ENCODE results near the gene FMNL2. TPM values are rescaled to one million over a fixed set of nuclear protein-coding genes. Genes with fewer than 3 reads are reported as not detected.

Gene FMNL2
- total and polyA plus RNA-seq, 8 donors = 7.8 to 100.0 (median 36.5) TPM

GRCh38 chr2:152406119-152406835, 71.3 kb downstream of the FMNL2 start:
- no peak overlapping the region for H3K4me3 ChIP-seq
- 23 to 70% (median 40%) methylated on average over 2 of the region's 2 CpGs for WGBS, 5 donors
- peaks cover 50 to 83% (median 67%) of the 10 kb centered on the region in 4 donors for H3K4me1 ChIP-seq
- no peaks in the 10 kb centered on the region for H3K9me3 ChIP-seq
- intact Hi-C loops (cut with DNase I; ENCODE audit: low total_unique reads) = no loop called here
- DNase-seq = no peak
- H3K36me3 ChIP-seq = no peaks in the 10 kb centered on the region
- TF ChIP-seq EP300 (IDR thresholded peaks at IDR 0.05) (no peak), POLR2A (IDR thresholded peaks at IDR 0.05) (no peak), POLR2AphosphoS5 (IDR thresholded peaks at IDR 0.05) (no peak), CTCF (IDR thresholded peaks at IDR 0.05) (no peak)
- H3K27me3 ChIP-seq = no peaks in the 10 kb centered on the region
- H3K27ac ChIP-seq = peak overlapping the region in 4 of 5 donors; percentile 78 to 92 (median 80)

DNA sequence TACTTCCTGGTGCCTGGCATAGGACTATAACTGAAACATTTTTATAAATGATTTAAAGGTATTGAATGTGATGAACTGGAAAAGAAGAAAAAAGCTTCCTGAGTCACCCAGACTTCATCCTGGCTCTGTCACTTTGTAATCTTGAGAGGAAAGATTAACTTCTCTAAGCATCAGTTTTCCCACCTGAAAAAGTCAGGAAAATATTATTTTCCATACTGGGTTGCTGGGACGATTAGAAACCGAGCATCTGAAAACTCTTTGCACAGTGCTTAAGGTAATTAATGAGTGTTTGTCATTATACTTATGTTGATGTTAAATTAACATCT, 71.8 kb downstream of the FMNL2 start:
- WGBS, 5 donors = 64 to 81% (median 68%) methylated on average over 2 of the region's 2 CpGs
- DNase-seq = no peak
- TF ChIP-seq CTCF (IDR thresholded peaks at IDR 0.05) = no peak
- no peak for TF ChIP-seq POLR2AphosphoS5 (IDR thresholded peaks at IDR 0.05)
- no peak for TF ChIP-seq POLR2A (IDR thresholded peaks at IDR 0.05)
- no peak for TF ChIP-seq EP300 (IDR thresholded peaks at IDR 0.05)
- Histone ChIP-seq H3K4me1 (peaks cover 50 to 88% (median 66%) of the 10 kb centered on the region in 4 donors), H3K36me3 (no peaks in the 10 kb centered on the region), H3K4me3 (no peak overlapping the region), H3K27me3 (no peaks in the 10 kb centered on the region), H3K9me3 (no peaks in the 10 kb centered on the region), H3K27ac (peak overlapping the region in 4 of 5 donors; percentile 29 to 92 (median 80))
- intact Hi-C loops (cut with DNase I; ENCODE audit: low total_unique reads) = no loop called here

DNA sequence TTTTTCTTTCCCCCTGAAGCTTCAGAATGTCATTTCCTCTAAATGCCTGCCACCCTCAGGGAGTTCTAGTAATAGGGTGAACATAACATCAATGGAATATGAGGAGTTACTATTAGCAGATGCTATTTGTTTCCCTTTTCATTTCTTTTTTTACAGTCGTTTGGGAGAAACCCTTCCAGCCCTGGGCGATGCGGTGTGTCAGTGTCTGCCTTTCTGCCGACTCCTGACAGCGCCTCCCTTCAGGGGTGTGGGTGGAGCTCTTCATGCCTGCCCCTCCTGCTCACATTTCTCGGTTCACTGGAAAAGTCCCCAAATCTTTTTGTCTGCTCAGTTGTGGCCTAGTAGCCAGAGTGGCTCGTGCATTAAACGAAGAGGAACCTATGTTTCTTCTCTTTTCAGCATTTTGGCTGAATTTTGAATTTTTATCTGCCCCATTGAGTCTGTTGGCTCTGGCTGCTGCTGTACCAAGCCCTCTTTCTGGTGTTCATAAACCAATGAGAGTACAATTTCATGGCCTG, 72.3 kb downstream of the FMNL2 start:
- Histone ChIP-seq H3K36me3 (no peaks in the 10 kb centered on the region), H3K9me3 (no peaks in the 10 kb centered on the region), H3K27me3 (no peaks in the 10 kb centered on the region), H3K4me3 (peak overlapping the region in 2 of 4 donors; percentile 6 to 10), H3K27ac (peak overlapping the region in 4 of 5 donors; percentile 29 to 92 (median 80)), H3K4me1 (peaks cover 49 to 87% (median 62%) of the 10 kb centered on the region in 4 donors)
- DNase-seq = peak in 1 of 2 donors; percentile 62
- 33 to 53% (median 50%) methylated on average over 8 of the region's 8 CpGs for WGBS, 5 donors
- intact Hi-C loops (cut with DNase I; ENCODE audit: low total_unique reads) = no loop called here
- no peak for TF ChIP-seq CTCF (IDR thresholded peaks at IDR 0.05)
- TF ChIP-seq POLR2A (IDR thresholded peaks at IDR 0.05) = no peak
- TF ChIP-seq POLR2AphosphoS5 (IDR thresholded peaks at IDR 0.05) = no peak
- TF ChIP-seq EP300 (IDR thresholded peaks at IDR 0.05) = no peak

- DNase-seq = no peak
- intact Hi-C loops (cut with DNase I; ENCODE audit: low total_unique reads) = no loop called here
- TF ChIP-seq POLR2AphosphoS5 (IDR thresholded peaks at IDR 0.05) (no peak), EP300 (IDR thresholded peaks at IDR 0.05) (no peak), POLR2A (IDR thresholded peaks at IDR 0.05) (no peak), CTCF (IDR thresholded peaks at IDR 0.05) (no peak)
- Histone ChIP-seq H3K27me3 (no peaks in the 10 kb centered on the region), H3K36me3 (no peaks in the 10 kb centered on the region), H3K4me3 (no peak overlapping the region), H3K27ac (peak overlapping the region in 4 of 5 donors; percentile 29 to 92 (median 75)), H3K9me3 (no peaks in the 10 kb centered on the region), H3K4me1 (peaks cover 46 to 82% (median 61%) of the 10 kb centered on the region in 4 donors)
- 45 to 85% (median 73%) methylated on average over 1 of the region's 1 CpG for WGBS, 5 donors
Measured at GRCh38 chr2:152407806-152408205, 72.8 kb downstream of the FMNL2 start.

Measured in stomach (tissue), 9 donors.